ENCODE results near the gene TP53.

The TP53 gene

GRCh38 chr17:7715936-7716886, 28.9 kb upstream of the TP53 start:
- no peaks in the 10 kb centered on the region for H3K9me3 ChIP-seq (ENCODE audit: control insufficient read depth in 2 of 2, low read length in 2 of 2)
- H3K4me3 ChIP-seq (ENCODE audit: low read length in 2 of 2), result peak overlapping the region; percentile 64 to 72
- peaks cover 19% of the 10 kb centered on the region for H3K4me1 ChIP-seq (ENCODE audit: control insufficient read depth, insufficient read depth, low read length)
- no peaks in the 10 kb centered on the region for H3K36me3 ChIP-seq (ENCODE audit: control insufficient read depth in 2 of 2, insufficient read depth in 2 of 2, low read length in 2 of 2)
- H3K27ac ChIP-seq (ENCODE audit: low read length), result no peak overlapping the region
- H3K27me3 ChIP-seq (ENCODE audit: control insufficient read depth in 1 of 2, insufficient read depth in 2 of 2, low read length in 2 of 2), result peaks cover 26 to 32% of the 10 kb centered on the region in 2 donors
- peak overlapping the region; percentile 53 to 72 for H3K9ac ChIP-seq (ENCODE audit: low read length in 2 of 2)

- Histone ChIP-seq H3K36me3 (ENCODE audit: control insufficient read depth in 2 of 2, insufficient read depth in 2 of 2, low read length in 2 of 2) (no peaks in the 10 kb centered on the region), H3K9me3 (ENCODE audit: control insufficient read depth in 2 of 2, low read length in 2 of 2) (no peaks in the 10 kb centered on the region), H3K27ac (ENCODE audit: low read length) (no peak overlapping the region), H3K4me1 (ENCODE audit: control insufficient read depth, insufficient read depth, low read length) (peaks cover 19% of the 10 kb centered on the region), H3K4me3 (ENCODE audit: low read length in 2 of 2) (no peak overlapping the region), H3K9ac (ENCODE audit: low read length in 2 of 2) (no peak overlapping the region), H3K27me3 (ENCODE audit: control insufficient read depth in 1 of 2, insufficient read depth in 2 of 2, low read length in 2 of 2) (peaks cover 36 to 44% of the 10 kb centered on the region in 2 donors)
Observed at GRCh38 chr17:7714721-7715594, 27.7 kb upstream of the TP53 start.

- Histone ChIP-seq H3K9ac (ENCODE audit: low read length in 2 of 2) (no peak overlapping the region), H3K27ac (ENCODE audit: low read length) (no peak overlapping the region), H3K27me3 (ENCODE audit: control insufficient read depth in 1 of 2, insufficient read depth in 2 of 2, low read length in 2 of 2) (peaks cover 42 to 48% of the 10 kb centered on the region in 2 donors)
Observed at GRCh38 chr17:7713782-7714181, 26.5 kb upstream of the TP53 start.

GRCh38 chr17:7712111-7712771, 25.0 kb upstream of the TP53 start:
- Histone ChIP-seq H3K9me3 (ENCODE audit: control insufficient read depth in 2 of 2, low read length in 2 of 2) (no peaks in the 10 kb centered on the region), H3K36me3 (ENCODE audit: control insufficient read depth in 2 of 2, insufficient read depth in 2 of 2, low read length in 2 of 2) (no peaks in the 10 kb centered on the region), H3K4me1 (ENCODE audit: control insufficient read depth, insufficient read depth, low read length) (peaks cover 11% of the 10 kb centered on the region), H3K4me3 (ENCODE audit: low read length in 2 of 2) (no peak overlapping the region), H3K9ac (ENCODE audit: low read length in 2 of 2) (no peak overlapping the region), H3K27me3 (ENCODE audit: control insufficient read depth in 1 of 2, insufficient read depth in 2 of 2, low read length in 2 of 2) (peaks cover 45 to 48% of the 10 kb centered on the region in 2 donors), H3K27ac (ENCODE audit: low read length) (no peak overlapping the region)

More at GRCh38 chr17:7713782-7714181, 26.5 kb upstream of the TP53 start:
- Histone ChIP-seq H3K36me3 (ENCODE audit: control insufficient read depth in 2 of 2, insufficient read depth in 2 of 2, low read length in 2 of 2) (no peaks in the 10 kb centered on the region), H3K9me3 (ENCODE audit: control insufficient read depth in 2 of 2, low read length in 2 of 2) (no peaks in the 10 kb centered on the region), H3K4me1 (ENCODE audit: control insufficient read depth, insufficient read depth, low read length) (peaks cover 19% of the 10 kb centered on the region), H3K4me3 (ENCODE audit: low read length in 2 of 2) (no peak overlapping the region)

- no peak overlapping the region for H3K9ac ChIP-seq (ENCODE audit: low read length in 2 of 2)
- H3K27me3 ChIP-seq (ENCODE audit: control insufficient read depth in 1 of 2, insufficient read depth in 2 of 2, low read length in 2 of 2), result peaks cover 55 to 57% of the 10 kb centered on the region in 2 donors
- H3K4me3 ChIP-seq (ENCODE audit: low read length in 2 of 2), result no peak overlapping the region
- no peaks in the 10 kb centered on the region for H3K36me3 ChIP-seq (ENCODE audit: control insufficient read depth in 2 of 2, insufficient read depth in 2 of 2, low read length in 2 of 2)
- H3K27ac ChIP-seq (ENCODE audit: low read length), result no peak overlapping the region
- H3K9me3 ChIP-seq (ENCODE audit: control insufficient read depth in 2 of 2, low read length in 2 of 2), result no peaks in the 10 kb centered on the region
- H3K4me1 ChIP-seq (ENCODE audit: control insufficient read depth, insufficient read depth, low read length), result peaks cover 4% of the 10 kb centered on the region
Observed at GRCh38 chr17:7711051-7711755, 23.9 kb upstream of the TP53 start.

GRCh38 chr17:7710301-7710700, 23.0 kb upstream of the TP53 start:
- no peaks in the 10 kb centered on the region for H3K9me3 ChIP-seq (ENCODE audit: control insufficient read depth in 2 of 2, low read length in 2 of 2)
- no peaks in the 10 kb centered on the region for H3K36me3 ChIP-seq (ENCODE audit: control insufficient read depth in 2 of 2, insufficient read depth in 2 of 2, low read length in 2 of 2)
- no peak overlapping the region for H3K27ac ChIP-seq (ENCODE audit: low read length)
- peaks cover 60 to 64% of the 10 kb centered on the region in 2 donors for H3K27me3 ChIP-seq (ENCODE audit: control insufficient read depth in 1 of 2, insufficient read depth in 2 of 2, low read length in 2 of 2)
- no peak overlapping the region for H3K9ac ChIP-seq (ENCODE audit: low read length in 2 of 2)
- peaks cover 6% of the 10 kb centered on the region for H3K4me1 ChIP-seq (ENCODE audit: control insufficient read depth, insufficient read depth, low read length)
- no peak overlapping the region for H3K4me3 ChIP-seq (ENCODE audit: low read length in 2 of 2)

GRCh38 chr17:7709031-7709430, 21.7 kb upstream of the TP53 start:
- H3K4me3 ChIP-seq (ENCODE audit: low read length in 2 of 2), result no peak overlapping the region
- no peaks in the 10 kb centered on the region for H3K36me3 ChIP-seq (ENCODE audit: control insufficient read depth in 2 of 2, insufficient read depth in 2 of 2, low read length in 2 of 2)
- H3K27ac ChIP-seq (ENCODE audit: low read length), result no peak overlapping the region
- no peaks in the 10 kb centered on the region for H3K9me3 ChIP-seq (ENCODE audit: control insufficient read depth in 2 of 2, low read length in 2 of 2)
- H3K9ac ChIP-seq (ENCODE audit: low read length in 2 of 2), result no peak overlapping the region
- H3K27me3 ChIP-seq (ENCODE audit: control insufficient read depth in 1 of 2, insufficient read depth in 2 of 2, low read length in 2 of 2), result peaks cover 63 to 68% of the 10 kb centered on the region in 2 donors
- peaks cover 18% of the 10 kb centered on the region for H3K4me1 ChIP-seq (ENCODE audit: control insufficient read depth, insufficient read depth, low read length)

- H3K27ac ChIP-seq (ENCODE audit: low read length), result no peak overlapping the region
- no peaks in the 10 kb centered on the region for H3K9me3 ChIP-seq (ENCODE audit: control insufficient read depth in 2 of 2, low read length in 2 of 2)
- peaks cover 18% of the 10 kb centered on the region for H3K4me1 ChIP-seq (ENCODE audit: control insufficient read depth, insufficient read depth, low read length)
- no peak overlapping the region for H3K9ac ChIP-seq (ENCODE audit: low read length in 2 of 2)
- H3K36me3 ChIP-seq (ENCODE audit: control insufficient read depth in 2 of 2, insufficient read depth in 2 of 2, low read length in 2 of 2), result no peaks in the 10 kb centered on the region
- peaks cover 63 to 70% of the 10 kb centered on the region in 2 donors for H3K27me3 ChIP-seq (ENCODE audit: control insufficient read depth in 1 of 2, insufficient read depth in 2 of 2, low read length in 2 of 2)
- H3K4me3 ChIP-seq (ENCODE audit: low read length in 2 of 2), result no peak overlapping the region
Observed at GRCh38 chr17:7707858-7708750, 20.8 kb upstream of the TP53 start.

GRCh38 chr17:7707446-7707845, 20.2 kb upstream of the TP53 start:
- Histone ChIP-seq H3K4me3 (ENCODE audit: low read length in 2 of 2) (no peak overlapping the region), H3K9me3 (ENCODE audit: control insufficient read depth in 2 of 2, low read length in 2 of 2) (no peaks in the 10 kb centered on the region), H3K36me3 (ENCODE audit: control insufficient read depth in 2 of 2, insufficient read depth in 2 of 2, low read length in 2 of 2) (peaks cover 0 to 4% of the 10 kb centered on the region in 2 donors), H3K4me1 (ENCODE audit: control insufficient read depth, insufficient read depth, low read length) (peaks cover 17% of the 10 kb centered on the region), H3K27ac (ENCODE audit: low read length) (no peak overlapping the region), H3K9ac (ENCODE audit: low read length in 2 of 2) (no peak overlapping the region), H3K27me3 (ENCODE audit: control insufficient read depth in 1 of 2, insufficient read depth in 2 of 2, low read length in 2 of 2) (peaks cover 66 to 75% of the 10 kb centered on the region in 2 donors)
